D721Med (cell line): ENCODE results near the gene SCAPER.

Experiments
- DNase-seq: peaks from one replicate; pipeline ENCODE4 v3.0.0; 2011; ENCODE audit warnings: low spot score; ENCODE audit not compliant: insufficient read length
- FAIRE-seq: peaks from 2 replicates; lab custom pipeline; 2011; peaks lifted over from hg19 to GRCh38; lab: Jason Lieb, UNC
- TF ChIP-seq, protein P1 (sequence below): IDR thresholded peaks from 2 replicates; pipeline ENCODE4 v1.5.1; 2012; ENCODE audit warnings: mild to moderate bottlenecking, control low read depth; ENCODE audit not compliant: insufficient read depth; ENCODE audit errors: missing control alignments

Gene SCAPER

DNA sequence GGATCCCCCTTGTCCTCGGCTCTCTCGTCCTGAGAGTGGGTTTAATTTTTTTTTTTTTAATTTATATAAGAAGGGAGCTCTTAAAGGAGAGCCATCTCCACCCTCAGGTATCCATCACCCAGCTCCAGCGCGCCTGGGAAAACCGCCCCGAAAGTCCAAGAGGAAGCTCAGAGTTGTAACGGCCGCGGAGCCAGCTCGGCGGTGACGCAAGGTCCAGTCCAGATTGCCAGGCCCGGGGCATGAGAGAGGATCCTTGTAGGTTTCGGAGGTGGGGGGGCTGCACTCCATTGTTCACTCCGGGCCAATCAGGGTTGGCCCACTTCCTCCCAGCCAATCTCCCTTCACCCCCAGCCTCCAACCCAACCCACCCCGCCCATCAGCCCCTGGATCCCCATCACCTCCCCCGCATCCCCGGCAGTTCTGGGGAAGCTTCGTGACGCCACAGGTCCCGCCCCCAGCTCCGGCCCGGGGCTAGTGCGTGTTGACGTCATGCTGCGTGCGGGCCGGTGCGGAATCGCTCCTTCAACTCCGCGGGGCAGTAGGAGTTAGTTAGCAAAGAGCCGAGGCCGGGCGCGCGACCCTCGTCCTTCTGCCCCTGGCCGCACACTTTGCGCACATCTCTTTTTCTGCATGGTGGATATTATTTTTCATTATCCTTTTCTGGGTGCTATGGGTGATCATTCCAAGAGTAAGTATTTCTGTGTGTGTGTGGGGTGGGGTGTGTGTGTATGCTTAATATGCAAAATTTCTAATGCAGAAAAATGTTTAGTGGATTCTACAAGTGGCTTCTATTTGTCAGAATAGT lies 568.7 kb downstream of the SCAPER start, which contains the start of gene ISL2:
Gene ISL2, plus strand, starts transcription at position 520 of the 805 bp plus-strand sequence. Its CDS starts 111 bp downstream, at position 631.
- TF ChIP-seq, protein P1, sequence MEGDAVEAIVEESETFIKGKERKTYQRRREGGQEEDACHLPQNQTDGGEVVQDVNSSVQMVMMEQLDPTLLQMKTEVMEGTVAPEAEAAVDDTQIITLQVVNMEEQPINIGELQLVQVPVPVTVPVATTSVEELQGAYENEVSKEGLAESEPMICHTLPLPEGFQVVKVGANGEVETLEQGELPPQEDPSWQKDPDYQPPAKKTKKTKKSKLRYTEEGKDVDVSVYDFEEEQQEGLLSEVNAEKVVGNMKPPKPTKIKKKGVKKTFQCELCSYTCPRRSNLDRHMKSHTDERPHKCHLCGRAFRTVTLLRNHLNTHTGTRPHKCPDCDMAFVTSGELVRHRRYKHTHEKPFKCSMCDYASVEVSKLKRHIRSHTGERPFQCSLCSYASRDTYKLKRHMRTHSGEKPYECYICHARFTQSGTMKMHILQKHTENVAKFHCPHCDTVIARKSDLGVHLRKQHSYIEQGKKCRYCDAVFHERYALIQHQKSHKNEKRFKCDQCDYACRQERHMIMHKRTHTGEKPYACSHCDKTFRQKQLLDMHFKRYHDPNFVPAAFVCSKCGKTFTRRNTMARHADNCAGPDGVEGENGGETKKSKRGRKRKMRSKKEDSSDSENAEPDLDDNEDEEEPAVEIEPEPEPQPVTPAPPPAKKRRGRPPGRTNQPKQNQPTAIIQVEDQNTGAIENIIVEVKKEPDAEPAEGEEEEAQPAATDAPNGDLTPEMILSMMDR = no peak
- DNase-seq (peak; percentile 93), FAIRE-seq (no peak)

DNA sequence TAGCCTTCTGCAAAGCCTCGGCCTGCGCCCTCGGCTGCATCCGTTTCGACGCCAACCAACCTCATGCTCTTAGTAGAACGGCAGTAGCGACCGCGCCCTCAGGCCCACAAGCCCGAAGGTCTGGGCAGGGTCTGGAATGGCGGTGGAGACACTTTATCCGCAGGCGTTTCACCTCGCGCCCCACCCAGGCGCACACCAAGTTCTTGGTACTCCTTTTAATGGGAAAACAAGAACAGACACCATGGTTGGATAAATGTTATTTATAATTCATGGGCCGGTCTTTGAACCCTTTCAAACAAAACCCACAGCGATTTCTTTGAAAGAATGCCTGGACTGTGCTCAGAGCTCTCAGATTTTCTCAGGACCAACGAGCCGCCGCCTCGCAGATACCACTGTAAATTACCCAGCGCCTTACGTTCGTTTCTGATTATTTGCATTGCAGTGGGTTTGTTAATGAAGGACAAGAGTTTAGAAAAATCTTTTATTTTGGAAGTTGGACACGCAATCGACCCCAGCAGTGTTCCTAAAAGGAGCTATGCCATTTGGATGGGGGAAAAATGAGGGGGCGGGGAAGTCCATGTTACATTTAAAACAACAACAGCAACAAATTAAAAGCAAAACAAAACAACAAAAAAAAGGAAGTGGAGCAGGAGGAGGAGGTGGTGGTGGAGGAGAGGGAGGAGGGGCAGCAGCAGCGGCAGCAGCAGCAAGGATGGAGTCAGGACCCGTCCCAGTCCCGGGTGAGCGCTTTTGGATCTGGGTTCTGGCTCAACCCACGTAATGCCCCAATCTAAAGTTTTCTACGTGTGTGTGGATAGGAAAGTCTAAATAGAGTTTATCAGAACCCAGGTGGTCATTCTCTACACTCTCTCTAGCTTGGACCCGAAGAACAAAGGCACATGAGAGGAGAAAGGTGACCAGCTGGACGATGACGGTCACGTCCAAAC lies 569.6 kb downstream of the SCAPER start:
- DNase-seq (no peak), FAIRE-seq (no peak)
- TF ChIP-seq, protein P1 = no peak

DNA sequence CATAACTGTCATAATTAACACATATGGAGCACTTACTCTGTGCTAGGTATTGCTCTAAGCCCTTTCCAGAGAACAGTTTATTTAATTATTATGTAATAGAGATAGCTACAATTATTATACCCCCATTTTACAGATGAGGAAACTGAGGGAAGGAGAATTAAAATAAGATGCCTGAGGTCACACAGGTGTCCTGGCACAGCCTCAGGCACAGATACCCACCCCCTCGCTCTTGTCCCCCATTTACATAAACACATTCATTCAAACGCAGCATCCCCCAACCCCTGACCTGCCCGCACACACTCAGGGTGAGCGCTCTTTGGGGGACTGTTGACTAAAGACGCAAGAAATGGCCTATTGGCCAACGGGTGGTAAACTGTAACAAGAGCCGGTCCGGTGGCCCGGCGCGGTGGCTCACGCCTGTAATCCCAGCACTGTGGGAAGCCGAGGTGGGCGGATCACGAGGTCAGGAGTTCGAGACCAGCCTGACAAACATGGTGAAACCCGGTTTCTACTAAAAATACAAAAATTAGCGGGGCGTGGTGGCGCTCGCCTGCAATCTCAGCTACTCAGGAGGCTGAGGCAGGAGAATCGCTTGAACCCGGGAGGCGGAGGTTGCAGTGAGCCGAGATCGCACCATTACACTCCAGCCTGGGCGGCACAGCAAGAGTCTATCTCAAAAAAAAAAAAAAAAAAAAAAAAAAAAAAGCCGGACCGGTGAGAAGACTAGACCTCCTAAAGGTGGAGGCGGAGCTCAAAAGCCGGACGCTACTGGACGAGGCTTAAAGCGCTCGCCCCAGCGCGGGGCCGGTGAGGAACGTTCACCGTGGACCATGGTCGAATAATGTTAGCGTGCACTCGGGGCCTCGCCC lies 570.5 kb downstream of the SCAPER start:
- TF ChIP-seq, protein P1 = no peak
- no peak for FAIRE-seq

DNA sequence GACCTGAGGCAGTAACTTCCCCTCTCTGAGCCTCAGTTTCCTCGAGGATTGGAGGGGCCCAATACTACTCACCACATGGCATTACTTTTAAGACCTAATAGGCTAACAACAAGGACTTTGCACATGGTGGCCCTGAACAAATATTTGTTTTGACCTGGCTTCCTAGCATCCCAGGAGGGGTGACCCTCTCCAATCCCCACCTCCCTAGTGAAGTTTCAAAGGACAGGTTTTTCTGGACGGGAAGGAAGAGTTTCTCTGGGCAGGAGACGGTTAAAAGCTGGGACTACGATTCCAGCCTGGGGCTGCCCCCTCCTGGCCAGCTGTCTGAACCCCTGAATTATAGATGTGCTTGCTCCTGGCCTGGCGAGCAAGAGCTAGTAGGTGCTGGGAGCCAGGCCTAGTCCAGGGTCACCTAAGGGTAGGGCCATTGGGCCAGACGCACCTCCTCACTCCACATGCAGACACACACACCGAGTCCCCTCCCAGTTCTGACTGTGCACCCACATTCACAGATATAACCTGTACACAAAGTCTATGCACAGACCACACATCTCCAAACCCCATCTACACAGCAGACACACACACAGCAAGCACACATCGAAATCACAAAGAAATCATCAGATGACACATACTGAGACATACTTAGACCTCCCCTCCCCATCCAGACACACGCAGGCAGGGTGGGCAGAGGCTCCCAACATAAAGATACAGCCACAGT lies 571.3 kb downstream of the SCAPER start:
- TF ChIP-seq, protein P1 = peak; percentile 46
- FAIRE-seq = no peak
- no peak for DNase-seq

More for the DNA sequence above, 570.5 kb downstream of the SCAPER start:
- no peak for DNase-seq

DNA sequence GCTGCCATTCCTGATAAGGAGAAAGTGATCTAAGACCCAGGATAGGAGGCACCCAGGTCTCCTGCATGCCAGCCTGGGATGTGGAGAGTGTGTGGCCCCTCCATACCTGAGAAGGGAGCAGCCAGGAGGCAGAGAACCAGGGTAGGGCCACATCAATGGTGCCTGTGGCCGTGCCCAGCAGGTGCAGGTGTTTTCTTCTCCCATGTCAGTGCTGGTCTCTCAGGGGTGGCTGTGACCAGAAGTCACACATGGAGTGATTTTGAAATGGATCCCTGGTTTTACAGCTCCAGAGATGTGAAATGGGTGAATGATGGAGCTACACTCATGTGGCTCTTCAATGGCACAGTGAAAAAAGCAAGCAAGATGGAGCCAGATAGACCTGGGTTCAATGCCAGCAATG lies 571.8 kb downstream of the SCAPER start:
- DNase-seq = no peak
- TF ChIP-seq, protein P1 = no peak
- no peak for FAIRE-seq

DNA sequence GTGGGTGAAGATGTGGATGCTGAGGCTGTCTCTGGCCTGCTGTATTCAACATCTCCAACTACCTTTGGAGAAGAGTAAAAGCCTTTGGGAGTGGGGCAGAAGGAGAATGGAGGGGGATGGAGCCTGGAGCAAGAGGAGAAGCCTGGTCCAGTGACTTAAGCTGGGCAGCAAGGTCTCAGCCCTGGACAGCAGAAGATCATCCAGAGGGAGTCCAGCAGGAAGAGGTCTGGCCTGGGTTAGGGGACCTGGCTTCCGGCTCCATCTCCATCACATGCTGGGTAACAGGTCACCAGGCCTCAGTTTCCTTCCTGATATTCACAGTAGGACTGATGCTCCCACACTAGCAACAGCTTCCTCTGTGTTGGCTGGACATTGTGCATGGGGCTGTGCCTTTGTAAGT lies 572.3 kb downstream of the SCAPER start:
- TF ChIP-seq, protein P1 = no peak
- no peak for FAIRE-seq

More for the DNA sequence above, 572.3 kb downstream of the SCAPER start:
- no peak for DNase-seq
